H54 (cell line): ENCODE measurements around the gene PCDHA2.
"Not testable (repeated sequence)": the region's sequence is repeated elsewhere in the genome, so short reads cannot be mapped to it uniquely, and the experiment has no call there.

ENCODE experiments used
- DNase-seq: peaks from one replicate; pipeline ENCODE4 v3.0.0; 2011; ENCODE audit warnings: low spot score, mixed read lengths; ENCODE audit not compliant: insufficient read length
- FAIRE-seq: peaks from 3 replicates; lab custom pipeline; 2011; peaks lifted over from hg19 to GRCh38; lab: Jason Lieb, UNC
- POLR2A ChIP-seq: IDR thresholded peaks from 2 replicates; pipeline ENCODE4 v1.6.1; 2011; ENCODE audit warnings: low read depth, mild to moderate bottlenecking, low read length

Gene PCDHA2

GRCh38 chr5:140801494-140801841 lies 6.8 kb downstream of the PCDHA2 start:
- DNase-seq (no peak), FAIRE-seq (no peak)
- TF ChIP-seq POLR2A, result no peak

- not testable (repeated sequence) for FAIRE-seq
Measured at GRCh38 chr5:140802381-140802780, 7.7 kb downstream of the PCDHA2 start.

GRCh38 chr5:140802781-140803271 lies 8.2 kb downstream of the PCDHA2 start:
- FAIRE-seq, result no peak
- DNase-seq, result no peak
- no peak for TF ChIP-seq POLR2A

More at GRCh38 chr5:140802381-140802780, 7.7 kb downstream of the PCDHA2 start:
- not testable (repeated sequence) for DNase-seq

- TF ChIP-seq POLR2A, result no peak
- DNase-seq, result no peak
- FAIRE-seq, result peak; percentile 71
Measured at GRCh38 chr5:140806834-140807775, 12.5 kb downstream of the PCDHA2 start, which contains the start of gene PCDHA4. Gene PCDHA4, plus strand, starts transcription at chr5:140807068.

DNA sequence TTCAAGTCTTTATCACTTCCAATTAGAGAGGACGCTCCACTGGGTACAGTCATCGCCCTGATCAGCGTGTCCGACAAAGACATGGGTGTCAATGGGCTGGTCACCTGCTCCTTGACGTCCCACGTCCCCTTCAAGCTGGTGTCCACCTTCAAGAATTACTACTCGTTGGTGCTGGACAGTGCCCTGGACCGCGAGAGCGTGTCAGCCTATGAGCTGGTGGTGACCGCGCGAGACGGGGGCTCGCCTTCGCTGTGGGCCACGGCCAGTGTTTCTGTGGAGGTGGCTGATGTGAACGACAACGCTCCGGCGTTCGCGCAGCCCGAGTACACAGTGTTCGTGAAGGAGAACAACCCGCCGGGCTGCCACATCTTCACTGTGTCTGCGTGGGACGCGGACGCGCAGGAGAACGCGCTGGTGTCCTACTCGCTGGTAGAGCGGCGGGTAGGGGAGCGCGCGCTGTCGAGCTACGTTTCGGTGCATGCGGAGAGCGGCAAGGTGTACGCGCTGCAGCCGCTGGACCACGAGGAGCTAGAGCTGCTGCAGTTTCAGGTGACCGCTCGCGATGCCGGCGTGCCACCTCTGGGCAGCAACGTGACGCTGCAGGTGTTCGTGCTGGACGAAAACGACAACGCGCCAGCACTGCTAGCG lies 13.7 kb downstream of the PCDHA2 start:
- not testable (repeated sequence) for FAIRE-seq, DNase-seq

DNA sequence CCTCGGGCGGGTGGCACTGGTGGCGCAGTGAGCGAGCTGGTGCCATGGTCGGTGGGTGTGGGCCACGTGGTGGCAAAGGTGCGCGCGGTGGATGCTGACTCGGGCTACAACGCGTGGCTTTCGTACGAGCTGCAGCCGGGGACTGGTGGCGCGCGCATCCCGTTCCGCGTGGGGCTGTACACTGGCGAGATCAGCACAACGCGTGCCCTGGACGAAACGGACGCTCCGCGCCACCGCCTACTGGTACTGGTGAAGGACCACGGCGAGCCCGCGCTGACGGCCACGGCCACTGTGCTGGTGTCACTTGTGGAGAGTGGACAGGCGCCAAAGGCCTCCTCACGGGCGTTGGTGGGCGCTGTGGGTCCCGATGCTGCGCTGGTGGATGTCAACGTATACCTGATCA lies 14.2 kb downstream of the PCDHA2 start:
- no peak for FAIRE-seq
- TF ChIP-seq POLR2A, result no peak
- DNase-seq, result no peak

- FAIRE-seq (no peak), DNase-seq (no peak)
- TF ChIP-seq POLR2A, result no peak
Measured at GRCh38 chr5:140821375-140822280, 27.0 kb downstream of the PCDHA2 start, which contains the start of gene PCDHA5. Gene PCDHA5, plus strand, starts transcription at chr5:140821613.

DNA sequence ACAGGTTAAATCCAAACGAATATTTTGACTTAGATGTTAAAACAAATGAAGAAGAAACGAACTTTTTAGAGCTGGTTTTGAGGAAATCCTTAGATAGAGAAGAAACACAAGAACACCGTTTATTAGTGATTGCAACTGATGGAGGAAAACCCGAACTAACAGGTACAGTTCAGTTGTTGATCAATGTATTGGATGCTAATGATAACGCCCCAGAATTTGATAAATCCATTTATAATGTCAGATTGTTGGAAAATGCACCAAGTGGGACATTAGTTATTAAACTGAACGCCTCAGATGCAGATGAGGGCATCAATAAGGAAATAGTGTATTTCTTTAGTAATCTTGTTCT lies 27.6 kb downstream of the PCDHA2 start:
- DNase-seq, result no peak
- no peak for TF ChIP-seq POLR2A
- no peak for FAIRE-seq

GRCh38 chr5:140822969-140823368 lies 28.3 kb downstream of the PCDHA2 start:
- not testable (repeated sequence) for FAIRE-seq, DNase-seq

DNA sequence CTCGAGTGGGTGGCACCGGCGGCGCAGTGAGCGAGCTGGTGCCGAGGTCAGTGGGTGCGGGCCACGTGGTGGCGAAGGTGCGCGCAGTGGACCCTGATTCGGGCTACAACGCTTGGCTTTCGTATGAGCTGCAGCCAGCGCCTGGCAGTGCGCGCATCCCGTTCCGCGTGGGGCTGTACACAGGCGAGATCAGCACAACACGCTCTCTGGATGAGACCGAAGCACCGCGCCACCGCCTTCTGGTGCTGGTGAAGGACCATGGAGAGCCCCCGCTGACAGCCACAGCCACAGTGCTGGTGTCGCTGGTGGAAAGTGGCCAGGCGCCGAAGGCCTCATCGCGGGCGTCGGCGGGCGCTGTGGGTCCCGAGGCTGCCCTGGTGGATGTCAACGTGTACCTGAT lies 28.8 kb downstream of the PCDHA2 start:
- DNase-seq (no peak), FAIRE-seq (no peak)
- TF ChIP-seq POLR2A, result no peak

DNA sequence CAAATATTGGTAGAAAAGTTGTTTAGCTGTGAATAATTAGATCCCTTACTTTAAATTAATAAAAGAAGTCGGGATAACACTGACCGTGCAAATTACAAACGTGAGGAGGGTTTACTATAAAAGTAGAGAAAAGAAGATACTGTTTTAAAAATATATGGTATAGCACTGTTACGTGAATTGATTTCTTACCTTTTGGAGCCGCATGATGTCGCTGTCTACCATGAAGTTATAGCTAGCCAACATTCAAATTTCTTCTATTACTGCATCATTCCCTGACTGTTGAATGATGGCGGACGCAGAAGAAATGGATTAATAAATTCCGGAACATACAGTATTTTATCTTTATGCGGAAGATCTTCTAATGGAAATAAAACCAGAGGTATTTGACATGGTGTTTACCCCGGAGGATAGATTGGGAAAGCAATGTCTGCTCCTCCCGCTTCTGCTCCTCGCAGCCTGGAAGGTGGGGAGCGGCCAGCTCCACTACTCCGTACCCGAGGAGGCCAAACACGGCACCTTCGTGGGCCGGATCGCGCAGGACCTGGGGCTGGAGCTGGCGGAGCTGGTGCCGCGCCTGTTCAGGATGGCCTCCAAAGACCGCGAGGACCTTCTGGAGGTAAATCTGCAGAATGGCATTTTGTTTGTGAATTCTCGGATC lies 33.2 kb downstream of the PCDHA2 start, which contains the start of gene PCDHA6:
TSS of gene PCDHA6 (plus strand) at position 257 of the 658 bp plus-strand sequence. CDS start at position 389, 132 bp downstream.
- no peak for TF ChIP-seq POLR2A
- DNase-seq (no peak), FAIRE-seq (no peak)

- FAIRE-seq (no peak), DNase-seq (no peak)
- TF ChIP-seq POLR2A, result no peak
Measured at GRCh38 chr5:140828362-140828737, 33.7 kb downstream of the PCDHA2 start.

DNA sequence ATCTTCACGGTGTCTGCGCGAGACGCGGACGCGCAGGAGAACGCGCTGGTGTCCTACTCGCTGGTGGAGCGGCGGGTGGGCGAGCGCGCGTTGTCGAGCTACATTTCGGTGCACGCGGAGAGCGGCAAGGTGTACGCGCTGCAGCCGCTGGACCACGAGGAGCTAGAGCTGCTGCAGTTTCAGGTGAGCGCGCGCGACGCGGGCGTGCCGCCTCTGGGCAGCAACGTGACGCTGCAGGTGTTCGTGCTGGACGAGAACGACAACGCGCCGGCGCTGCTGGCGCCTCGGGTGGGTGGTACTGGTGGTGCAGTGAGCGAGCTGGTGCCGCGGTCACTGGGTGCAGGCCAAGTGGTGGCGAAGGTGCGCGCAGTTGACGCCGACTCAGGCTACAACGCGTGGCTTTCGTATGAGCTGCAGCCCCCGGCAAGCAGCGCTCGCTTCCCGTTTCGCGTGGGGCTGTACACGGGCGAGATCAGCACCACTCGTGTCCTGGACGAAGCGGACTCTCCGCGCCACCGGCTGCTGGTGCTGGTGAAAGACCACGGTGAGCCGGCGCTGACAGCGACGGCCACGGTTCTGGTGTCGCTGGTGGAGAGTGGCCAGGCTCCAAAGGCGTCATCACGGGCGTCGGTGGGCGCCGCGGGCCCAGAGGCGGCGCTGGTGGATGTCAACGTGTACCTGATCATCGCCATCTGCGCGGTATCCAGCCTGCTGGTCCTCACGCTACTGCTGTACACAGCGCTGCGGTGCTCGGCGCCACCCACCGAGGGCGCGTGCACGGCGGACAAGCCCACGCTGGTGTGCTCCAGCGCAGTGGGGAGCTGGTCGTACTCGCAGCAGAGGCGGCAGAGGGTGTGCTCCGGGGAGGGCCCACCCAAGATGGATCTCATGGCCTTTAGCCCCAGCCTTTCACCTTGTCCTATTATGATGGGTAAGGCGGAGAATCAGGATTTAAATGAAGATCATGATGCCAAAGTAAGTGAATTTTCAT lies 35.2 kb downstream of the PCDHA2 start:
- not testable (repeated sequence) for FAIRE-seq, DNase-seq
